Right lung (tissue), 5 donors: ENCODE measurements around the gene PTTG1. TPM values are rescaled to one million over a fixed set of nuclear protein-coding genes. Genes with fewer than 3 reads are reported as not detected.
"Not testable (repeated sequence)": the region's sequence is repeated elsewhere in the genome, so short reads cannot be mapped to it uniquely, and the experiment has no call there.

Source experiments
- DNase-seq, 2 donors: peaks; one replicate each; pipeline ENCODE4 v3.0.0-alpha.2; 2013
- polyA plus RNA-seq, 5 donors: library from polyadenylated mRNA; unstranded; fragments of 120-200 nt; gene quantifications; one replicate each; pipeline versions ENCODE4 v1.2.1 to v1.2.3, GENCODE V29; 2013; ENCODE audit warnings: inconsistent platforms in 1 of 5, low replicate concordance in 1 of 5; ENCODE audit not compliant: insufficient read length in 5 of 5, insufficient read depth in 1 of 5

The PTTG1 gene
- polyA plus RNA-seq, 5 donors: 40.1 to 121 (median 69.5) TPM

GRCh38 chr5:160418561-160419457 is 2.8 kb upstream of the PTTG1 start, which contains the start of gene SLU7:
Gene SLU7, minus strand, starts transcription at chr5:160419081. Its CDS starts 3,787 bp downstream, at chr5:160415294.
- DNase-seq: peak; percentile 96 to 97

- DNase-seq: no peak
Measured at GRCh38 chr5:160419458-160420330, 2.0 kb upstream of the PTTG1 start.

DNA sequence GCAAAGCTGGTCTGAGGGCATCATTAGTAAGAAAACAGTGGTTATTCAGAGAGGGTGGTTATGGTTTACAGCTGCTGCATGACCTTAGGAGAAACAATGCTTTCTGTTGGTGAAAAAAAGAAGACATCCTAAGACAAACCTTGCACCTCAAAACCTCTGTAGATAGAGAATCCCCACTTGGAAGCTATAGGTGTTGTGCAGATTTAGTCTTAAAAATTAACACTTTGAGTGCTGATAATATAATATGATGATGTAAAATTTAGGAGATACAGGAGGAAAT is 1.4 kb upstream of the PTTG1 start:
- DNase-seq: no peak

DNA sequence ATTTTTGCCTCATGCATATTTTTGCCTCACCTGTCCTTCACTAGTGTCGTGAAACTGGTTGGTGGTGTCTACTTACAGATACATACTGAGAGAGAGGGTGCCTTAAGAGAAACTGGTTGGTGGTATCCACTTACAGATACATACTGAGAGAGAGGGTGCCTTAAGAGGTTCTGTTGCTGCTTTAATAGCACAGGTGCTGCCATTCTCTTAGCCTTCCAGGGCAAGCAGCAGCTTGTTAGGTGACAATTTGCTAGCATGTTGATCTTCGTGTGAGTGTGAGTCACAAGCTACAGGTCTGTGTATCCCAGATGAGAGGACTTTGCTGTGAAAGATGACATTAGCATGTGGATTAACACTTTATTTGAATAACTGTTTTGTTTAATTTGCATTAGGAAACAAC is 1.4 kb downstream of the PTTG1 start:
- no peak for DNase-seq

DNA sequence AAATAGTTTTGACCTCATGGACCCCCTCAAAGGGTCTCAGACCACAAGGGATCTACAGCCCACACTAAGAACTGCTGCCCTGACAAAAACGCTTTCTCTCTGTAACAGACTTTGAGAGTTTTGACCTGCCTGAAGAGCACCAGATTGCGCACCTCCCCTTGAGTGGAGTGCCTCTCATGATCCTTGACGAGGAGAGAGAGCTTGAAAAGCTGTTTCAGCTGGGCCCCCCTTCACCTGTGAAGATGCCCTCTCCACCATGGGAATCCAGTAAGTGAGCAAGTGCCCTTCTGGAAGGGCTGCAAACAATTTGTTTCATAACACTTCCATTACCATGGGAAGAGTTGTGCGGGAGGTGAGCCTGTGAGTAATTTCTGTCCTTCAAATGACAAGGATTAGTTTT is 6.0 kb downstream of the PTTG1 start:
- DNase-seq: no peak

DNA sequence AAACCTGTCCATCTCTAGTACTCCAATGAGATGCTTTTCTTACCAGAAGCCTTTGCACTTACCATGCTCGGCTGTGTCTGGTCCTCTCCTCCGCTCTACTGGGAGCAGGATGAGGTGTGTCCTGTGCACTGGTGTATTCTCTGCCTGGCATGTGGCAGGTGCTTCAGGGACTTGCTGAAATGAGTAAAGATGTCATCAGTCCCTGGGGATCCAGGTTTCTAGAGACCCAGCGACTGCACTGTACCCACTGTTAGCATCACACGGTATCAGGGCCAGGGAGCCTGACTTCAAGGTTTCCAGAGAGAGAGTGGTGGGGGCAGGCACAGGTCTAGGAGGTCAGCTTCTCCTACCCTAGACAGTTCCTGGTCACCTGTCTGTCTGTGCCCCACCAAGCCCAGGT is 10.5 kb downstream of the PTTG1 start:
- DNase-seq: no peak

- DNase-seq: no peak
Measured at GRCh38 chr5:160432787-160433186, 11.1 kb downstream of the PTTG1 start.

DNA sequence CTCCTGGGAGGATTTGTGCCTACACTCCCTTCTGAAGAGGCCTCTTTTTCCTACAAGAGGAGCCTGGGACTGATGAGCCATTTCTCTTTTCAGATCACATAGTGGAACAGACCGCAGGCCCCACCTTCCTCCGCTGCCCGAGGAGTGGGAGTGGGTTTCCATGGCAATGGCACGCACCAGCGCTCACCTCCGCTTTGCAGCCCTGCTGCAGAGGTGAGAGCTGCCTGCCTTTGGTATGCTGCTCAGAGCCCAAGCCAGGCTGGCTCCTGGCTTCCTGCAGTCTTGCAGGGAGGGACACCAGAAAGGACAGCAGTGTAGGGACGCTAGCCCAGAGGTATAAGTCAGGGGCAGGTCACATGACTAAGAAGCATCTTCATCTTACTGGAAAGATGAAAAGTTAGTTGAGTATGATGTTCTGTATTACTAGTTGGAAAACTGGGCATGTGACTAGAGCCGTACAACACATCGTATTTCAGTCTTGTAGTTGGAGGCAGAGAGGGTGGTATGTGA is 12.4 kb downstream of the PTTG1 start:
- peak in 1 of 2 donors; percentile 45 for DNase-seq

DNA sequence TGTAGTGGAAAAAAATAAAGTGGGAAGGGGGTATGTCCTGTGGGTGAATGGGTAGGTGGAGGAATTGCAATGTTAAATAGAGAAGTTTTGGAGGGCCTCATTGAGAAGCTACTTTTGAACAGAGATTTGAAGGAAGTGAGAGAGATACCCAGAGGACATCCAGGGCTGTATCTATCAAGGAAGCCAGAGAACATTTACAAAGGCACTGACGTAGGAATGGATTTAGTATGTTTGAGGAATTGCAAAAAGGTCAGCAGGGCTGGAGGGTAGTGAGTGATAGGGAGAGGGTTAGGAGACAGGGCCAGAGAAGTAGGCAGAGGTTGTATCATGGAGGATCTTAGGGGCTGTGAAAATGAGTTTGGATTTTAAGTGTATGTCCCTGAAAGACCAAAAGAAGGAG is 13.9 kb downstream of the PTTG1 start:
- no peak for DNase-seq

GRCh38 chr5:160436017-160436416 is 14.4 kb downstream of the PTTG1 start:
- DNase-seq: no peak

GRCh38 chr5:160436661-160437060 is 15.0 kb downstream of the PTTG1 start:
- DNase-seq: not testable (repeated sequence)

DNA sequence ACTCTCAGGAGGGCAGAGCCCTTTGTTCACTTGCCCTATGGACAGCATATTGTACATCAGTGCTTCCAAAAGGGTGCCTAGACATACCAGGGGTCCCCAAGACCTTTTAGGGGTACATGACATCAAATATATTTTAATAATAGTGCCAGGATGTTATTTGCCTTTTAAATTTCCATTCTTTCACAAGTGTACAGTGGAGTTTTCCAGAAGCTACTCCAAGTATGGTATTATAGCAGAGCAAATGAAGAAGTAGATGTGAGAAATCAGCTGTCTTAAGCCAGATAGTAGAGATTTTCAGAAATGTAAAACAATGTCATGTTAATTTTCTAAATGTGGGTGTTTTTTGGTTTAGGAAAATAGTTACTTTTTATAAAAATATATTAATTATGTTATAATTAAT is 15.6 kb downstream of the PTTG1 start:
- DNase-seq: no peak

- peak in 1 of 2 donors; percentile 34 for DNase-seq
Measured at GRCh38 chr5:160438316-160439204, 16.9 kb downstream of the PTTG1 start.

DNA sequence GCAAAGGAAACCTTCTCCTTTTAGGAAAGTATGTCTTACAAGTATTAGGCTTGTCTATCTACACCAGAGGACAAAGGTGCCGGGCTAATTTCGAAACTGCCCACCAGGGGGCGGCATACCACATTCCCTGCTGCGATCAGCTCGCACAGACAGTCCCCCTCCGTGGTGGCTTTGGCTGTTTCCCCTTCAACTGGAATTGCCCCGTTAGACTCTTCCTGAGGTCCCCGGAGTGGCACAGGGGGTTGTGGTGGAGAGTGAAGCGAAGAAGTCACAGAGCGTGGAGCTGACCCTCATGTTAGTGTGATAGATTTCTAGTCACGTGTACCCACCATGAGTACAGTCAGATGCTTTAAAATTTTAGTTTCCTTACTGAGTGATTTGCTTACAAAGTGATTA is 17.5 kb downstream of the PTTG1 start:
- peak; percentile 71 to 79 for DNase-seq

DNA sequence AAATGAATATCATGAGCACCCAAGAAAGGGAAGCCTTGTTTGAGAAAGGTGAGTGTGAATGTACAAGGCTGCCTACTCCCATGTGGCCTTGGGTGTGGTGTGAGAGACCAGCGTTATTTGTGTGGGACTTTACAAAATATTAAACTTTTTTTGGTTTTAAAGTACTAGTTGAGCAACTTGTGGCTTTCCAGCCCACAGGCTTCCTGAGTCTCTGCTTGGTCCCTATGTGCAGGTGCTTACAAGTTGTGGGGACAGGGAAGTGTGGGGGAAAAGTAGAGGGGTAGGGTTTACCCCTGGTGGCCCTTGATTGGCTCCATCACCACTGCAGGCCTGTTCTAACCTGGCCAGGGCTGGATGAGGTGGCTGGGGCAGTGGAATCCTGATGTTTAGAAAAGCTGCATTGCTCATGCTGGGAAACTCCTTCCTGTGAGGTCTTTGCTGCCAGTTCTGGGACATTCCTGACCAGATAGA is 19.7 kb downstream of the PTTG1 start:
- DNase-seq: no peak

- no peak for DNase-seq
Measured at GRCh38 chr5:160442824-160443431, 21.3 kb downstream of the PTTG1 start.

DNA sequence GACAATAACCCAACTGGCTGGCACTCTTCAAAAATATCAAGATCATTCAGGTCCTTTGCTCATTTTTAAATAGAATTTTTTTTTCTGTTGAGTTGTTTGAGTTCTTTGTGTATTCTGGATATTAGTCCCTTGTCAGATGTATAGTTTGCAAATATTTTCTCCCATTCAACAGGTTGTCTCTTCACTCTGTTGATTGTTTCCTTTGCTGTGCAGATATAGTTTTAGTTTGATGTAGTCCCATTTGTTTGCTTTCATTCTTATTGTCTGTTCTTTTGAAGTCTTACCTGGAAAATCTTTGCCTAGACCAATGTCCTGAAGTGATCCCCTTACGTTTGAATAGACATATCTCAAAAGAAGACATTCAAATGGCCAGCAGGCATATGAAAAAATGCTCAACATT is 22.8 kb downstream of the PTTG1 start:
- no peak for DNase-seq

DNA sequence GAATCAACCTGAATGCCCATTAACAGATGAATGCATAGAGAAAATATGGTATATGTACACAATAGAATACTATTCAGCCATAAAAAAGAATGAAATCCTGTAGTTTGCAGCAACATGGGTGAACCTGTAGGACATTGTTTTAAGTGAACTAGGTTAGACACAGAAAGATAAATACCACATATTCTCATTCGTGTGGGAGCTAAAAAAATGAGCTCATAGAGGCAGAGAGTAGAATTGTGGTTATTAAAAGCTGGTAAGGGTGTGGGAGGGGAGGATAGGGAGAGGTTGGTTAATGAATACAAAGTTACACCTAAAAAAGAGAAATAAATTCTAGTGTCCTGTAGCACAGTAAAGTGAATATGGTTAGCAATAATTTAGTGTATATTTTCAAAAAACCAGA is 23.5 kb downstream of the PTTG1 start:
- DNase-seq: no peak

DNA sequence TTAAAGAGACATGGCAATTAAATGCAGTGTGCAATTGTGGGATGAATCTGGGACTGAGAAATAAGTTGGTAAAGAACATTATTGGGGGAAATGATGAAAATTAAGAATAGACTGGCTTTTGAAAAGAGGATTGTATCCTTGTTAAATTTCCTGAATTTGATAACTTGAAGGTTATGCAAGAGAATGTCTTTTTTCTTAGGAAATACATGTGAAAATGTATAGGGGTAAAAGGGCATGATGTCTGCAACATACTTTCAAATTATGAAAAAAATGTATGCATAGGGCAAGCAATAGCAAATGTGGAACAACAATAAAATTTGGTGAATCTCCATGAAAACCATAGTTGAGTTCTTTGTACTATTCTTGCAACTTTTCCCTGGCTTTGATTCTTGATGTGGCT is 24.1 kb downstream of the PTTG1 start:
- DNase-seq: no peak

GRCh38 chr5:160448886-160449285 is 27.2 kb downstream of the PTTG1 start:
- DNase-seq: no peak

DNA sequence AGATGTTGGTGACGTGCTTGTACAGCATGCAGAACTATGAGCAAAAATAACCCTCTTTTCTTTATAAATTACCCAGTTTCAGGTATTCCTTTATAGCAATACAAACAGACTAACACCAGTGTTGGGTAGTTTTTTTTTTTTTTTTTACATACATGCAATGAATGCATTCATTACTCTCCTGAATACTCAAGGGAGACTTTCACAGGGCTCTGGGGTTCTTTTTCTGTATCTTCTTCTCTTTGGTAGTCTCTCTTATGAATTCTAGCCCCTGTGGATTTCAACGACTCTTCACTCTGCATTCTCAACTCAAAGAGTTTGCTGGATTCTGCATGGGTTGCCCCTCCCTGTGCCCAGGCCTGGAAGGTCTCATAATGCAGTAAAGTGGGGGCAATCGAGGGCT is 27.8 kb downstream of the PTTG1 start:
- no peak for DNase-seq
